ENCODE data around the gene MBD3.
"Not testable (repeated sequence)": the region's sequence is repeated elsewhere in the genome, so short reads cannot be mapped to it uniquely, and the experiment has no call there.

Gene MBD3

DNA sequence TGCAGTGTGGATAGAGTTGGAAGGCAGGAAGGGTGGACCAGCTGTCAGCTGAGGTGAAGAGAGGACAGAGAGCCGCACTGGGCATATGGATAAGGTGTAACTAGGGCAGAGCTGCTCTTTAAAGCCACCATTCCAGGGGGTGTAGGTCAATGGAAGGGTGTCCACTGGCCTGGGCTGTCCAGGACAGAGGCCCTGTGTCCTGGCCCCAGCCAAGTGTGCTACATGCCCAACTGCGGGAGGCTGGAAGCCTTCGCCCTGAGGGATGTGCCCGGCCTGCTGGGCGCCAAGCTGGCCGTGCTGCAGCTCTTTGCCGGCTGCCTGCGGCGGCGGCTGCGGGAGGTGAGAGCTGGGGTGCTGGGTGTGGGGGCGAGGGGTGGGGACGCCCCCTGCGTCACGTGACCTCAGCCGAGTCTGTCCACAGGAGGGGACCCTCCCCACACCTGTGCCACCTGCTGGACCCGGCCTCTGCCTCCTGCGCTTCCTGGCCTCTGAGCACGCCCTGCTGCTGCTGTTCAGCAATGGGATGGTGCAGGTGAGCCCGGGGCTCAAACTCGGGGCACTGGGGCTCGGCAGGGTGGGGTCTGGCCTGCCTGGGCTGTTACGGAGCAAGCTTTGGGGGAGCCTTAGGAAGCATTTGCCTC is 59.0 kb downstream of the MBD3 start:
- DNase-seq = no peak

GRCh38 chr19:1532003-1532402 is 60.7 kb downstream of the MBD3 start:
- no peak for DNase-seq

- no peak for DNase-seq
Observed at GRCh38 chr19:1531587-1531986, 61.1 kb downstream of the MBD3 start.

DNA sequence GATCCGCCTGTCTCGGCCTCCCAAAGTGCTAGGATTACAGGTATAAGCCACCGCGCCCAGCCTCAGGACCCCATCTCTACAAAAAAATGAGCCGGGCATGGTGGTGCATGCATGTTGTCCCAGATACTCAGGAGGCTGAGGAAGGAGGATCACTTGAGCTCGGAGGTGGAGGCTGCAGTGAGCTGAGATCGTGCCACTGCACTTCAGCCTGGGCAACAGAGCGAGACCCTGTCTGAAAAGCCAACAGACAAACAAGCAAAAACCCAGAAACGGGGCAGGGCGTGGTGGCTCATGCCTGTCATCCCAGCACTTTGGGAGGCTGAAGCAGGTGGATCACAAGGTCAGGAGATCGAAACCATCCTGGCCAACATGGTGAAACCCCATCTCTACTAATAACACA is 61.8 kb downstream of the MBD3 start:
- not testable (repeated sequence) for DNase-seq

DNA sequence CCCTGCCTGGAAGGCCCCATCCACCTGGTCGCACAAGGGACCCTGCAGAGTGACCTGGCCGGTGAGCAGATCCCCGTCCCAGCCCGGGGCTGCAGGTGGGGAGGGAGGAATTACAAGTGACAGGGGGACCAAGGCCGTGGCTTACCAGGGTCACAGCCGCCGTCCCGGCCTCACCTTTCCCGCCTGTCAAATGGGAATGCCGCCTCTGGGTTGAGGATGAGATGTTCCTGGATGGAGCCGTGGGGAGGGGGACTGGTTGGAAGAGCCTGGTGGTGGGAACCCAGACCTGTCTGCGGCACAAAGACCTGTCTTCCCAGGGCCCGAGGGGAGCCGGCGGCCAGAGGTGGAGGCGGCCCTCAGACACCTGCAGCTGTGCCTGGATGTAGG is 63.2 kb downstream of the MBD3 start:
- no peak for DNase-seq

DNA sequence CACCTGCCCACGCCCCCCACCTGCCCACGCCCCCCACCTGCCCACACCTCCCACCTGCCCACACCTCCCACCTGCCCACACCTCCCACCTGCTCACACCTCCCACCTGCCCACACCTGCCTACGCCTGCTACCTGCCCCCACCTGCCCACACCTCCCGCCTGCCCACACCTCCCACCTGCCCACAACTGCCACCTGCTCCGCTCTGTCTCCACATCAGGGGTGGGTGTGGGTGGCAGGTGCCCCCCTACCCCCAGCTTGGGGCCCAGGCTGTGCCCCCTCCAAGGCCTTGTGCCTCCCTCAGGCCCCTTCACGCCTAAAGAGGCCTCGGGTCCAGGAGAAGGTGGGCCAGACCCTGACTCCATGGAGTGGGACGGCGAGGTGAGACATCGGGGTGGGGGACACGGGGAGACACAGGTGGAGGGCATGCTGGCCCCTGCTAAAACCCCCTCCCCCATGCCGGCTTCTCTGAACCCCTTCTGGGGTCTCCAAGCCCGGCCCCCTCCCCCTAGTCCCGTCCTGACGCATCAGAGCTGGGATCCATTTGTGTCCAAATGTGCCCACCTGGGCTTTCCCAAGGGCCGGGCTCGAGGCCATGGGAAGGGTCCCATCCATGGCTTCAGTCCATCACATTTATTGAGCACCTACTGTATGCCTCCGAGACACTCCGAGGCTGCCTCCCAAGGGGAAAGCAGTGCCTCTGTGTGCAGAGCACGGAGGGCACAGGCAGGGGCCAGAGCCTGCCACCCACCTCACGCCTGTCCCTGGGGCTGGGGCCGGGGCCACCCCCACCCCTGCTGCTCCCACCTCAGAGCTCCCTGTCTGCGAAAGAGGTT is 63.9 kb downstream of the MBD3 start:
- DNase-seq = no peak

- DNase-seq = no peak
Observed at GRCh38 chr19:1527650-1528309, 64.9 kb downstream of the MBD3 start.

- no peak for DNase-seq
Observed at GRCh38 chr19:1526979-1527649, 65.6 kb downstream of the MBD3 start.

GRCh38 chr19:1526066-1526778 is 66.4 kb downstream of the MBD3 start:
- DNase-seq = no peak

DNA sequence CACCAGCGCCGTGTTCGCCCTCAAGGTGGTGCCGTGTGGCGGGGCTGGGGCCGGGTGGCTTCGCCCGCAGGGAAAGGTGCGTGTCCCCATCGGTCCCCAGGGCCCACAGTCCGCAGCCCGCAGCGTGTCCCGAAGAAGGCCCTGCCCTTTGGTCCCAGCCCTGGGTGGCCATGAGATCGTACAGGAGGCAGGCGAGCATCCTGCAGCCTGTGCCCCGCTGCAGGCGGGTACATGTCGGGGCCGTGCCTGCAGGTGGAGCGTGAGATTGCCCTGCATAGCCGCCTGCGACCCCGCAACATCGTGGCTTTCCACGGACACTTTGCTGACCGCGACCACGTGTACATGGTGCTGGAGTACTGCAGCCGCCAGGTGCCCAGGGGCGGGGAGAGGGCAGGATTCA is 67.3 kb downstream of the MBD3 start:
- no peak for DNase-seq

DNA sequence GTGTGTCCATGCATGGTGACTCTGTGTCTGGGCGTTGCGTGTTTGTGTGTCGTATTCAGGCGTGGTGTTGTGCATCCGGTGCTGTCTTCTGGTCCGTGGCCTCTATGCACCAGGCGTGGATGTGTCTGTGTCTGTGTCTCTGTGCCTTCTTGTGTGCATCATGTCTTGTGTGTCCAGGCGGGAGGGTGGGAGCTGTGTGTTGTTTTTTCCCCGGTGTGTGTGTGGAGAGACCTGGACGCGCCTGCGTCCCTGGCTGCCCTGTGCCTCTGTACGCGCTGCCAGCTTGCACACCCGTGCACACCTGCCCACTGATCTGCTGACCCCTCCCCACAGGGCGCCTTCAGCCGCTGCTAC is 67.7 kb downstream of the MBD3 start:
- no peak for DNase-seq

DNA sequence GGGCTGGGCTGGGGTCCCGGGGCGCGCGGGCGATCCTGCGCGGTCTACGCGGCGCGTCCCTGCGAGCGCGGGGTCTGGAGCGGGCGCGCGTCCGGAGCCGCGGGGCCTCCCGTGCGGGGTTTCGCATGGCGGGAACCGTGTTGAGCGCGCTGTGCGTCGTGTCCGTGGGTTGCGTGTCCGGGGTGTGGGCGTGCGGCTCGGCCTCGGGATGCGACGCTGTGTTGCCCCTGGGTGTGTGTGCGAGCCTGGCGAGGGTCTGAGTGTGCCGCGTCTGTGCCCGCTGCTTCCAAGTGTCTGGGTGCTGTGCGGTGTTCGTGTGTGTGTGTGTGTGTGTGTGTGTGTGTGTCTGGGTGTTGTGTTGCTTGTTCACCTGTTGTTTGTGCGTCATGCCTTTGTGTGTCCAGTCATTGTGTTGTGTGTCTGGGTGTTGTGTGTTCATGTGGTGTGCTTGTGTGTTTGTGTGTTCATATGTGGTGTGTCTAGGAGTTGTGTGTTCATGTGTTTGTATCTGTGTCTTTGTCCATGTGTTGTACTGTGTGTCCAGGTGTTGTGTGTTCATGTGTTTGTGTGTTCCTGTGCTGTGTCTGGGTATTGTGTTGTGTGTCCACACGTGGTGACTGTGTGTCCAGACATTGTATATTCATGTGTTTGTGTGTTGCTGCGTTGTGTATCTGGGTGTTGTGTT is 68.2 kb downstream of the MBD3 start:
- no peak for DNase-seq

Data from OCI-M1 (cell line).